SJCRH30 (cell line): Measurements from ENCODE around the gene NEU3. TPM values are rescaled to one million over a fixed set of nuclear protein-coding genes. Genes with fewer than 3 reads are reported as not detected.
"Not testable (repeated sequence)": the region's sequence is repeated elsewhere in the genome, so short reads cannot be mapped to it uniquely, and the experiment has no call there.

Source experiments
- DNase-seq, 2 experiments: peaks; one replicate each; pipeline ENCODE4 v3.0.0-alpha.2; 2015 to 2020
- H3K27ac ChIP-seq: fragments of 250-450 bp; sonication (Bioruptor Pico); 2 replicates; pipeline ENCODE4 v1.5.1; 2020; ENCODE audit warnings: mild to moderate bottlenecking, moderate library complexity
- H3K27me3 ChIP-seq: fragments of 250-450 bp; sonication (Bioruptor Pico); 2 replicates; pipeline ENCODE4 v1.5.1; 2020; ENCODE audit warnings: mild to moderate bottlenecking, moderate library complexity
- H3K36me3 ChIP-seq: fragments of 250-450 bp; sonication (Bioruptor Pico); 2 replicates; pipeline ENCODE4 v1.5.1; 2020; ENCODE audit warnings: mild to moderate bottlenecking, moderate library complexity
- H3K4me1 ChIP-seq: fragments of 250-450 bp; sonication (Bioruptor Pico); 2 replicates; pipeline ENCODE4 v1.5.1; 2020; ENCODE audit warnings: mild to moderate bottlenecking, moderate library complexity
- H3K4me3 ChIP-seq: fragments of 250-450 bp; sonication (Bioruptor Pico); 2 replicates; pipeline ENCODE4 v1.5.1; 2020; ENCODE audit warnings: mild to moderate bottlenecking, moderate library complexity
- H3K9me3 ChIP-seq: fragments of 250-450 bp; sonication (Bioruptor Pico); replicated peaks from 2 replicates; pipeline ENCODE4 v1.5.1; 2020; ENCODE audit warnings: mild to moderate bottlenecking, moderate library complexity
- total RNA-seq: library from RNA; depleted of rRNA; stranded (reverse); fragments of >200 nt; shearing (Covaris generic); gene quantifications from 2 replicates; pipeline ENCODE4 v1.2.3, GENCODE V29; 2014

The NEU3 gene
- total RNA-seq, 1 experiment from 2014 or later, result 10.4 TPM

DNA sequence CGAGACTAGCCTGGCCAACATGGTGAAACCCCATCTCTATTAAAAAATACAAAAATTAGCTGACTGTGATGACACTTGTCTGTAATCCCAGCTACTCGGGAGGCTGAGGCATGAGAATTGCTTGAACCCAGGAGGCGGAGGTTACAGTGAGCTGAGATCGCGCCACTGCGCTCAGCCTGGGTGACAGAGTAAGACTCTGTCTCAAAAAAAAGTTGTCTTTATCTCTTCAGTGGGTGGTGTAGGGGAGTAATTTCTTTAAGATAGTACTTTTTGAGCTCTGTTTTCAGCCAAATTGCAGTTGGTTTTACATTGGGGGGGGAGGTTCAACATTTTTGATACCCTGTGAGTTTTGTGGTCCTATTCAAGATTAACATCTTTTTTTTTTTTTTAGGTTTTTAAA lies 28.6 kb upstream of the NEU3 start:
- H3K9me3 ChIP-seq, DNase-seq, H3K27ac ChIP-seq, H3K27me3 ChIP-seq, H3K4me3 ChIP-seq, H3K4me1 ChIP-seq: not testable (repeated sequence)
- peaks cover 30% of the 10 kb centered on the region for H3K36me3 ChIP-seq

DNA sequence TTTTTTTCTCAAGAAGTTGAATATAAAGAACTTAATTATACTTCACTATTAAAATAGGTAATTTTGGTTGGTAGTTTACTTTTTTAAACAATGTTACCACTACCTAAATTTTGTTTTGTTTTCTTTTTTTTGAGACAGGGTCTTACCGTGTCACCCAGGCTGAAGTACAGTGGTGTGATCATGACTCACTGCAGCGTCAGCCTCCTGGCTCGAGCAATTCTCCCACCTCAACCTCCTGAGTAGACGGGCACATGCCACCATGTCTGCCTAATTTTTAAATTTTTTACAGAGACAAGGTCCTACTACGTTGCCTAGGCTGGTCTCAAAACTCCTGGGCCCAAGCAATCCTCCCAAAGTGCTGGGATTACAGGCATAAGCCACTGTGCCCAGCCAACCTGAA lies 22.1 kb upstream of the NEU3 start:
- no peak overlapping the region for H3K27ac ChIP-seq
- no peaks in the 10 kb centered on the region for H3K9me3 ChIP-seq
- no peak for DNase-seq
- H3K36me3 ChIP-seq, result peaks cover 51% of the 10 kb centered on the region
- no peaks in the 10 kb centered on the region for H3K4me1 ChIP-seq
- no peaks in the 10 kb centered on the region for H3K27me3 ChIP-seq
- no peak overlapping the region for H3K4me3 ChIP-seq

DNA sequence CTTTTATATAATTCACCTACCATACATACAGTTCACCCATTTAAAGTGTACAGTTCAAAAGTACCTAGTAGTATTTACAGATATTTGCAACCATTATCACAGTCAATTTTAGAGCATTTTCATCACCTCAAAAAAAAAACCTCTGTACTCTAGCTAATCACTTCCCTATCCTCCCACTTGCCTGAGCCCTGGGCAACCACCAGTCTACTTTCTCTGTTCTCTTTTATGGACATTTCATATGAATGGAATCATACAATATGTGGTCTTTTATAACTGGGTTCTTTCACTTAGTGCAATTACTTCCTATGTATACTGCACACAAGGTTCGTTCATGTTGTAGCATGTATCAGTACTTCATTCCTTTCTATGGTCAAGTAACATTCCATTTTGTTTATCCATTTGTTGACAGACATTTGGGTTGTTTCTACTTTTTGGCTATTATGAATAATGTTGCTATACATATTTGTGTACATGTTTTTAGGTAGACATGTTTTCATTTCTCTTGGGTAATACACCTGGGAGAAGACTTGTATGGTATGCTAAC lies 17.8 kb upstream of the NEU3 start:
- no peak overlapping the region for H3K4me3 ChIP-seq
- peaks cover 49% of the 10 kb centered on the region for H3K36me3 ChIP-seq
- DNase-seq, result no peak
- H3K9me3 ChIP-seq, result no peaks in the 10 kb centered on the region
- H3K27ac ChIP-seq, result no peak overlapping the region
- H3K27me3 ChIP-seq, result no peaks in the 10 kb centered on the region
- no peaks in the 10 kb centered on the region for H3K4me1 ChIP-seq

DNA sequence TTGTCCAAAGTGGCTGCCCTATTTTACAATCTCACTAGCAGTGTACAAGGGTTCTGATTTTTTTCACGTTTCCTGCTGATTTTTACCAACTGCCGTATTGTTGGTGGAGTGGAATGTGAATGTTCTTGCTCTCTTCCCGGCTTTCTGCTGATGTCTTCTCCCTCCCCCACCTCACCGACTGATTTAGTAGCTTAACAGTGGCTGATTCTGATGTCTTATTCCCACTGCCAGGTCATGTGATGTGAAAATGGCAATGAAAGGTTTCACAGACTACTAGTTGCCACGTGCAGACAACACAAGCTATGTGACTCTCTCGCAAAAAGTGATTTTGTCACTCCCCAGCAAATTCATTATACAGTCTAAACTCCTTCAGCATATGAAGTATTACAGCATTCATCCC lies 17.3 kb upstream of the NEU3 start:
- no peak overlapping the region for H3K27ac ChIP-seq
- H3K4me1 ChIP-seq, result no peaks in the 10 kb centered on the region
- H3K4me3 ChIP-seq, result no peak overlapping the region
- H3K27me3 ChIP-seq, result no peaks in the 10 kb centered on the region
- no peak for DNase-seq
- no peaks in the 10 kb centered on the region for H3K9me3 ChIP-seq
- H3K36me3 ChIP-seq, result peaks cover 49% of the 10 kb centered on the region

DNA sequence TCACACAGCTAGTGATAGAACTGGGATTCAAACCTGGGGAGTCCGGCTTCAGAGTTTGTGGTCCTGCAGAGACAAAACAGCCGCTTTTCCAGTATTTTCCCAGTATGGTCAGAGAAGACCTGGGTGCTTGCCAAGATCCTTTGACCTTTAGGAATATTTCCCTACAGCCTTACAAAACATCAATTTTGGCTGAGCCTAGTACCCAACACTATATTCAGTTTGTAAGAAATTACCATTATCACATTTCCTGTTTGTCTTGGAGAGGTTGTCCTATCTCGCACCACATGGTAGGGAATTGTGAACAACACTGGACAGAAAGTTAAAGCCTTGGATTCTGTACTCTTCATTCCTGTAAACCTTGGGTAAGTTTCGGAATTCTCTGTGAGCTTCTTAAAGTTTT lies 10.7 kb upstream of the NEU3 start:
- no peaks in the 10 kb centered on the region for H3K4me1 ChIP-seq
- no peaks in the 10 kb centered on the region for H3K27me3 ChIP-seq
- no peak for DNase-seq
- H3K9me3 ChIP-seq, result no peaks in the 10 kb centered on the region; the same call in 1 of the 2 replicates
- no peak overlapping the region for H3K27ac ChIP-seq
- no peak overlapping the region for H3K4me3 ChIP-seq
- H3K36me3 ChIP-seq, result peaks cover 33% of the 10 kb centered on the region

DNA sequence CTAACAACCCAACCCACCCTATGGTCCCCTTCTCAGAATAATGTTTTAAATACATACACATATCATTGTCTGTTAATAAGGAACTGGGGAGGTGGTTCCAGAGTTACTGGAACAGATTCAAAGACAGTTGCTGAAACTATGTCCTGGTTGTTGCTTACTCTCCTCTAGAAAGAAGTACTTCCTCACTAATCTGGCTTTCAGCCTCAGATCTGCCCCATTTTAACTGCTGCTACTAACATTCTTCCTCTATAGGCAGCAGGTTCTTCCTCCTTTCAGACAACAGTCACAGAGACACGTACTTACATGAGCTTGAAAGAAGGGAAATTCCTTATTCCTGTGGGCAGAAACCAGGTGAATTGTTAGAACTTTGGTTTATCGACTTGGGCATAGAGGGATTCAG lies 8.1 kb upstream of the NEU3 start:
- Histone ChIP-seq H3K36me3 (peaks cover 22% of the 10 kb centered on the region), H3K27me3 (no peaks in the 10 kb centered on the region), H3K4me1 (no peaks in the 10 kb centered on the region), H3K4me3 (no peak overlapping the region), H3K27ac (no peak overlapping the region), H3K9me3 (no peaks in the 10 kb centered on the region; the same call in 1 of the 2 replicates)
- no peak for DNase-seq

DNA sequence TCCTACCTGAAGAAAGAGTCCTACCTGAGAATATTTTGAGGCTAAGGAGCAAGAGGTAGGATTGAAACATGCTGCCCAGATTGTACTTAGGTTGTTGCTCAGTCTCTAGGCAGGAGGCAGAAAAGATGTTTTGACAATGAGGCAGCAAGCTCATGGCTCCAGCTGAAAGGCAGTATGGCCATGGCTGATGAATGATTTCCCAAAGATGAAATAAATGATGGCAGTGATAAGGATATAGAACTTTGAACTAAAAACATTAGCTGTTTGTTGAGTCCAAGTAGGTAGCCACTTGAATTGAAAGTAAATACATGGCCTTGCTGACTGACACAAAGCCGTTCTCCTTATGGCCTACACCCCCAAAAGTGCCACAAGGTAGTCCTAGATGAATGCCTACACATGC lies 6.8 kb upstream of the NEU3 start:
- Histone ChIP-seq H3K36me3 (peaks cover 12% of the 10 kb centered on the region), H3K27ac (no peak overlapping the region), H3K9me3 (no peaks in the 10 kb centered on the region; the same call in 1 of the 2 replicates), H3K4me1 (no peaks in the 10 kb centered on the region), H3K27me3 (no peaks in the 10 kb centered on the region), H3K4me3 (no peak overlapping the region)
- no peak for DNase-seq

DNA sequence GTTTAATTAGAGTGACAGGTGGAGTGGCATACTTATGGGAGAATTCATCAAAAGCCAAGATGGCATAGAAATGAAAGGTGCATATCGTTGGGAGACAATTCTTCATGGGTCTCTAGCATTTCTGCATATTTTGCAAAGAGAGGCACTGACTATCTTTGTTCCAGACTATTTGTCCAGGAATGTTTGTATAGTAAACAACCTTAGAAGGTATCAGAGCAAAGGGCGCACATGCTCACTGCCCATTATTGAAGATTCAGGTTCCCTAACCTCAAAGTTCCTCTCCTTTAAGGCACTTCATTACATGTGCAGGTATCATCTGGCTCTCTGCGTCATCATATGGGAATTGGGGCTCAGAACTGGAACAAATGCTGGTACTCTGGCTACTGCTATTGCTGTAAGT lies 4.7 kb upstream of the NEU3 start:
- Histone ChIP-seq H3K36me3 (no peaks in the 10 kb centered on the region), H3K27ac (no peak overlapping the region)
- DNase-seq, result no peak

DNA sequence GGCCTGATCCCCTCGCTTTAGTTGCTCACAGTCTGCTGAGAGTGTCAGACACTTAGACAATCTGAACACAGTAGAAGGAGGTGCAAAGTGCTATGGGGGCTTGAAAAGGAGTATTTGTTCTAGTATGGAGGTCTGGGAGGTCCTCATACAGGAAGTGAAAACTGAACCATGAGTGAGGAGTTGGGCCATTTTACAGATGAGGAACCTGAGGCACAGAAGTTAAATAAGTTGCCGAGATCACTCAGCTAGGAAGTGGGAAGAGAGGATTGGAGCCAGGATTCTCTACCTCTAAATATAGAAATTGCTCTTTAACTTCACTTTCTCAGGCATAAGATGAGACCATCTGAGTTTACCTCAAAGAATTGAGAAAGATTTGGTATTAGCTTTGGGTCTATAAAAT lies 4.0 kb upstream of the NEU3 start:
- H3K27ac ChIP-seq, result no peak overlapping the region
- H3K36me3 ChIP-seq, result no peaks in the 10 kb centered on the region
- no peak for DNase-seq
- H3K4me3 ChIP-seq, result no peak overlapping the region
- no peaks in the 10 kb centered on the region for H3K4me1 ChIP-seq
- H3K9me3 ChIP-seq, result no peaks in the 10 kb centered on the region
- H3K27me3 ChIP-seq, result no peaks in the 10 kb centered on the region

More for the DNA sequence above, 4.7 kb upstream of the NEU3 start:
- H3K27me3 ChIP-seq, result no peaks in the 10 kb centered on the region
- no peaks in the 10 kb centered on the region for H3K9me3 ChIP-seq
- H3K4me3 ChIP-seq, result no peak overlapping the region
- H3K4me1 ChIP-seq, result no peaks in the 10 kb centered on the region

DNA sequence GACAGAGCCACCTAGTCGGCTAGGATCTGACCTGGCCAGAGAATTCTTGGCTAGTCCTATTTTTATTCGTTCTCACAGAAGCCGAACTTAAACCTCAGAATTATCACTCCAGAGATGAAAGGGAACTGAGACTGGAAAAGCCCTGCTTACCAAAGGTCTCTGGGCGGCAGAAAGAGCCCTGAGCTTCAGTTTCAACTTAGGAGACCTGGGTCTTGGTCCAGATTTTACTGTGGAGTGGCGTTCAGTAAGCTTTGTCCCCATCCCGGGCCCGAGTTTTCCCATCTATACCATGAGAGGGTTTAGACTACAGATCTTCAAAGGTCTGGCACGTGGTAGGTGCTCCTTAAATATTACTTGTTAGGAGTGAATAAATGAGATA lies 516 bp downstream of the NEU3 start:
- DNase-seq, result peak in 1 of 2 experiments; percentile 13
- Histone ChIP-seq H3K36me3 (no peaks in the 10 kb centered on the region), H3K27ac (peak overlapping the region; percentile 21; the same call in 1 of the 2 replicates), H3K4me3 (peak overlapping the region; percentile 79), H3K4me1 (no peaks in the 10 kb centered on the region), H3K9me3 (no peaks in the 10 kb centered on the region), H3K27me3 (no peaks in the 10 kb centered on the region)

DNA sequence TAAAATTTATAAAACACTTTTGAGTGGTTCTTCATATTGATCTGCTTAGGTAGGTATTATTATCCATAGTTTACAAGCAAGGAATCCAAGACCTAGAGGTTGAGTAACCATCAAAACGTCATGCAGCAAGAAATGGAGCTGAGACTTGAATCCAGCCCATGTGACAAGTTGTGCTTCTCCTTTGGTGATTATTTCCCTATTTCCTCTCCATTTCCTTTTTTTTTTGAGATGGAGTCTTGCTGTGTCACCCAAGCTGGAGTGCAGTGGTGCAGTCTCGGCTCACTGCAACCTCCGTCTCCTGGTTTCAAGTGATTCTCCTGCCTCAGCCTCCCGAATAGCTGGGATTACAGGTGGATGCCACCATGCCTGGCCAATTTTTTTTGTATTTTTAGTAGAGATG lies 1.4 kb downstream of the NEU3 start:
- DNase-seq, H3K4me3 ChIP-seq, H3K27ac ChIP-seq, H3K36me3 ChIP-seq, H3K9me3 ChIP-seq, H3K4me1 ChIP-seq, H3K27me3 ChIP-seq: not testable (repeated sequence)

DNA sequence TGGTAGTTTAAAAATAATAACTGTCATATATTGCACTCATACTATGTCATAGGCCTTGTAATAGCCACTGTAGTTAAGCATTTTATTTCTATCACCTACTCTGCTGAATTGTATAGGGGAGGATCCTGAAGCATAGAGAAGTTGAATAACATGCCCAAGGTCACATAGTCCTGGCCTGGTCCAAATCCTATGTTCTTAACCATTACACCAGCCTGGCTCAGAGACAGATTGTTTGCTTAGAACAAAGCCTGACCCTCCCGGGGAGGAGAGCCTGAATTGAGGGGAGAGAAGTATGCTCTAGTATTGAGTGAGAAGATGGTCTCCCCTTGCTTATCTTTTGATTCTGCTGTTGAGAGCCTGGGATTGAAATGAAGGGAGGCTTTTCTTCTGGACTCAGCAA lies 2.2 kb downstream of the NEU3 start:
- H3K4me1 ChIP-seq, result no peaks in the 10 kb centered on the region
- no peak overlapping the region for H3K4me3 ChIP-seq
- H3K9me3 ChIP-seq, result no peaks in the 10 kb centered on the region
- no peaks in the 10 kb centered on the region for H3K27me3 ChIP-seq
- no peak overlapping the region for H3K27ac ChIP-seq
- H3K36me3 ChIP-seq, result no peaks in the 10 kb centered on the region
- no peak for DNase-seq

DNA sequence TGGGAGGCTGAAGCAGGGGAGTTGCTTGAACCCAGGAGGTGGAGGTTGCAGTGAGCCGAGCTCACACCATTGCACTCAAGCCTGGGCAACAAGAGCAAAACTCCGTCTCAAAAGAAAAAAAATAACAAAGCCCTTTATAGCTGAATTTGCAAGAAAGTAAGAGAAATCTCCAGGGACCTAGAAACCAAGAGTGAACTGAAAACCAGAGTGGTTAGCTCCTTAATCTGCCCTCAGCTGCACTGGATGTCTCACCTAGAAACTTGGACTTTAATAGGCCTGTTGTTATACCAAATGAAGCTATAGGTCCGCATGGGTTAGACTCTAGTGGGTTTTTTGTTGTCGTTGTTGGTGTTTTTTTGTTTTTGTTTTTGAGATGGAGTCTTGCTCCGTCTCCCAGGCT lies 4.1 kb downstream of the NEU3 start:
- no peak for DNase-seq
- peaks cover 4% of the 10 kb centered on the region; the same call in 1 of the 2 replicates for H3K36me3 ChIP-seq
- H3K27me3 ChIP-seq, result no peaks in the 10 kb centered on the region
- no peaks in the 10 kb centered on the region for H3K9me3 ChIP-seq
- no peaks in the 10 kb centered on the region for H3K4me1 ChIP-seq
- no peak overlapping the region for H3K4me3 ChIP-seq
- H3K27ac ChIP-seq, result no peak overlapping the region

DNA sequence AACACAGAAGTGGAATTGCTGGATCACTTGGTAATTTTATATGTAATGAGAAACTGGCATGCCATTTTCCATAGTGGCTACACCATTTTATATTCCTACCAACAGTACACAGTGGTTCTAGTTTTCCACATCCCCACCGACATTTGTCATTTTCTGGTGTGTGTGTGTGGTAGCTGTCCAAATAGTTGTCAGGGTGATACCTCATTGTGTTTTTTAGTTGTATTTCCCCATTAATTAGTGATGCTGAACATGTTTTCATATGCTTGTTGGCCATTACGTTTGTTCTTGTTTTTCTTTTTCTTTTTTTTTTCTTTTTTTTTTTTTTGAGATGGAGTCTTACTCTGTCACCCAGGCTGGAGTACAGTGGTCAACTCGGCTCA lies 12.2 kb downstream of the NEU3 start:
- Histone ChIP-seq H3K9me3 (no peaks in the 10 kb centered on the region), H3K27ac (no peak overlapping the region), H3K36me3 (peaks cover 4% of the 10 kb centered on the region; the same call in 1 of the 2 replicates), H3K4me3 (no peak overlapping the region), H3K27me3 (no peaks in the 10 kb centered on the region), H3K4me1 (no peaks in the 10 kb centered on the region)
- DNase-seq, result no peak

DNA sequence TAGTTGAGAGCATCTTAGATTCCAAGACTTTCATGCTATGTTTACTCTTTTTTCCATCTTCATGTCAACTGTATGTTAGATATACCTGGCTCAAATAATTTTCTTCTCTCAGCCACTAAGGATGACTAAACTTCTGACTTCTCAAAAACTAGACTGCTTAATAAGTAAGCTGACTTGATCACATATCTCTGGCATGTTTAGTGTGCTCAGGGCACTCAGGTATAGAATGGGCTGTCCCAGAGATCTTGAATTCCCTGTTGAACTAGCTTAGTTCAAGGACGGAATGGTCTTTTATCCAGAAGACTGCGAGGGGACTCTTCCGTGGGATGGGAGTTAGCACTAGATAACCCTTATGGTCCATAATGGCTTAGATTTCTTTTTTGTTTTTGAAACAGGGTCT lies 13.0 kb downstream of the NEU3 start:
- Histone ChIP-seq H3K4me3 (no peak overlapping the region), H3K4me1 (no peaks in the 10 kb centered on the region), H3K27ac (no peak overlapping the region), H3K36me3 (peaks cover 7% of the 10 kb centered on the region; the same call in 1 of the 2 replicates), H3K9me3 (no peaks in the 10 kb centered on the region), H3K27me3 (no peaks in the 10 kb centered on the region)
- DNase-seq, result no peak

DNA sequence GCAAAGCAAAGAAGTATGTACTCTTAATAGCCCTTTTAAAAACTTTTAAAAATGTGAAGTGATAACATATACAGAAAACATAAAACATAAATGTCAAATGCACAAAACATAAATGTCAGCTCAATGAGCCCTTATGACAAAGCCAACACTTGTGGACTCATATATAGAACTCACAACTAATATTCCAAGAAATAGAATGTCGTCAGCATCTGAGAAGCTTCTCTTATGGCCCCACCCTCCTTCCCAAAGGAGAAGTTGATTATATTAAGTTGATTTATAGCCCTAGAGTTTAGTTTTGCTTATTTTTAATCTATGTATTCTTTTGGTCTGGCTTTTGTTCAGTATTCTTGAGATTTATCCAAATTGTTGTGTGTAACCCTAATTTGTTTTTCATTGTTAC lies 13.8 kb downstream of the NEU3 start:
- Histone ChIP-seq H3K9me3 (no peaks in the 10 kb centered on the region), H3K4me3 (no peak overlapping the region), H3K27me3 (no peaks in the 10 kb centered on the region), H3K36me3 (peaks cover 4% of the 10 kb centered on the region; the same call in 1 of the 2 replicates), H3K4me1 (no peaks in the 10 kb centered on the region), H3K27ac (no peak overlapping the region)
- DNase-seq, result no peak
